HL-60 (cell line): ENCODE measurements around the gene GPR153.

Experiments used
- DNase-seq, 2 experiments: peaks; one replicate each; pipeline ENCODE4 v3.0.0-alpha.2; 2010 to 2020; ENCODE audit warnings: low read depth in 1 of 2, low spot score in 1 of 2
- H3K27ac ChIP-seq: fragments of 250-450 bp; sonication (Bioruptor Pico); replicated peaks from 2 replicates; pipeline ENCODE4 v1.5.1; 2020; ENCODE audit warnings: mild to moderate bottlenecking, moderate library complexity
- H3K27me3 ChIP-seq: fragments of 250-450 bp; sonication (Bioruptor Pico); 2 replicates; pipeline ENCODE4 v1.5.1; 2021; ENCODE audit warnings: mild to moderate bottlenecking, moderate library complexity; ENCODE audit not compliant: insufficient read depth, poor library complexity, severe bottlenecking
- H3K4me3 ChIP-seq: replicated peaks from 2 replicates; pipeline ENCODE4 v1.5.1; 2011; ENCODE audit warnings: mild to moderate bottlenecking, control low read depth, low read length; ENCODE audit not compliant: insufficient read depth
- CTCF ChIP-seq: IDR thresholded peaks from one replicate; pipeline ENCODE4 v1.5.1; 2011; ENCODE audit warnings: low read length, control low read depth, inconsistent platforms; ENCODE audit not compliant: insufficient read depth
- GABPA ChIP-seq: IDR thresholded peaks from 2 replicates; pipeline ENCODE4 v1.6.1; 2012; ENCODE audit warnings: low read depth
- POLR2AphosphoS5 ChIP-seq: IDR thresholded peaks from 2 replicates; pipeline ENCODE4 v1.6.1; 2012; ENCODE audit warnings: low read depth
- REST ChIP-seq: IDR thresholded peaks from 2 replicates; pipeline ENCODE4 v1.6.1; 2012; ENCODE audit warnings: low read depth; ENCODE audit not compliant: insufficient replicate concordance
- SPI1 ChIP-seq: IDR thresholded peaks from 2 replicates; pipeline ENCODE4 v1.6.1; 2012; ENCODE audit warnings: low read depth, mild to moderate bottlenecking, borderline replicate concordance

GPR153 gene

DNA sequence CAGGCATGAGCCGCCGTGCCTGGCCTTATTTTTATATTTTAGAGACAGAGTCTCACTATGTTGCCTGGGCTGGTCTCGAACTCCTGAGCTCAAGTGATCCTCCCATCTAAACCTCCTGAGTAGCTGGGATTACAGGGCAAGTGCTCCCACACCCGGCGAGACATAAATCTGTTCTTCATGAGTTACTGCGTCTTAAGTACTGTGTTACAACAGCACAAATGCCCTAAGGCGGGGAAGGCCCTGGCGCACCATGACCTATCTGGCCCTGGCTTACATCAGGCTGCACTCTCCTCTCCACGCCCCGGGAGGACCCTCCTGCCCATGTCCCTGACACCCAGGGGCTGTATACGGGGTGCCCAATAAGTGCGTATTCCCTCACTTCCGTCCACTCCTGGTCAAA lies 4.3 kb downstream of the GPR153 start:
- Histone ChIP-seq H3K4me3 (no peak overlapping the region), H3K27me3 (peaks cover 29% of the 10 kb centered on the region), H3K27ac (no peak overlapping the region)
- no peak for DNase-seq
- TF ChIP-seq GABPA: no peak
- TF ChIP-seq POLR2AphosphoS5: no peak
- TF ChIP-seq SPI1: no peak
- no peak for TF ChIP-seq REST
- TF ChIP-seq CTCF: no peak

GRCh38 chr1:6254691-6255090 lies 6.2 kb downstream of the GPR153 start:
- Histone ChIP-seq H3K4me3 (no peak overlapping the region), H3K27me3 (peaks cover 28% of the 10 kb centered on the region), H3K27ac (no peak overlapping the region)
- no peak for DNase-seq
- TF ChIP-seq SPI1: no peak

DNA sequence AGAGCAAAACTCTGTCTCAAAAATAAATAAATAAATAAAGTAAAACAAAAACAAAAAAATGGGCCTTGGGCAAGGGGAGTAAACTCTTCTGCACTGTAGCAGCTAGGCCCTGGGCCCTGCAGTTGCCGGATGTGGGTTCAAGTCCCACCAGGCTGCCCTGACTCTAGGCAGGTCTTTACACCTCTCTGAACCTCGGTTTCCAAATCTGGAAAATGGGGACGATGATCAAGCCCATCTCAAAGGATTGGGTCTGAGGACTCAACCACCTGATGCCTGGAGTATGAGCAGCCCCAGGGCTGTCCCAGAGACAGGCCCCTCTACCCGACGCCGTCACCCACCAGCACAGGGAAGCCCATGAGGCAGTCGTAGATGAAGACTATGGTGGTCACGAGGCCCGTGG lies 7.5 kb downstream of the GPR153 start:
- no peak for TF ChIP-seq REST
- no peak for TF ChIP-seq GABPA
- TF ChIP-seq SPI1: no peak
- no peak for TF ChIP-seq POLR2AphosphoS5
- TF ChIP-seq CTCF: no peak
- Histone ChIP-seq H3K27ac (no peak overlapping the region), H3K27me3 (peaks cover 23% of the 10 kb centered on the region), H3K4me3 (no peak overlapping the region)
- no peak for DNase-seq

DNA sequence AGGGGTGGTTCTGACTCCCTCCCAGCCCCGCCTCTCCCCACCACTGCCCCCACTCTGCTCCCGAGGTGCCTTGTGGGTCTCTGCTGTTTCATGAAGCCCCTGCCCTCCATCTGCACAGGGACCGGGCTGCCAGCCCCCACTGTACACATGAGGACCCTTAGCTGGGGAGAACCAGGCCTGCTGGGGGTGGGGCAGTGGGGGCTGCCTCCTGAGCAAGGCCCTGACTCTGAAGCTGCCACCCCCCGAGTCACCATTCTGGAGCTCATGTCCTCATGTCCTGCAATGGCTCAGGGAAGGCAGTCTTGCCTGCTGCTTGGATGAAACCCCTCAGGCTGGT lies 8.6 kb downstream of the GPR153 start:
- Histone ChIP-seq H3K27ac (no peak overlapping the region), H3K27me3 (peaks cover 30% of the 10 kb centered on the region), H3K4me3 (no peak overlapping the region)
- TF ChIP-seq GABPA: no peak
- no peak for TF ChIP-seq REST
- no peak for TF ChIP-seq CTCF
- no peak for TF ChIP-seq SPI1
- TF ChIP-seq POLR2AphosphoS5: no peak
- DNase-seq: no peak
